Stimulated activated naive CD8-positive, alpha-beta T cell treated with anti-CD3 and anti-CD28 coated beads, Interleukin-15, amount 100 ng/mL, for 72 hours (primary cell): ENCODE data around the gene GIGYF2.
A peak's percentile ranks its signal among the peaks of the same experiment; 100 is the strongest.

Experiments used
- ATAC-seq: fragments of 150-1000 bp; cut with Tn5 transposase; 2 replicates; pipeline ENCODE4 v1.10.0; 2021; ENCODE audit warnings: mild to moderate bottlenecking, moderate library complexity
- DNase-seq, 2 donors: peaks; one replicate each; pipeline ENCODE4 v3.0.0; 2021 to 2022
- H3K27ac Mint-ChIP-seq, 2 donors: one replicate each; pipeline ENCODE4 v1.8.0; 2022; ENCODE audit warnings: mild to moderate bottlenecking in 2 of 2, mixed read lengths in 2 of 2, moderate library complexity in 2 of 2
- H3K27me3 Mint-ChIP-seq: one replicate; pipeline ENCODE4 v1.8.0; 2022; ENCODE audit warnings: mixed read lengths
- H3K4me1 Mint-ChIP-seq: one replicate; pipeline ENCODE4 v1.8.0; 2022; ENCODE audit warnings: mild to moderate bottlenecking, mixed read lengths
- H3K4me3 Mint-ChIP-seq, 2 donors: one replicate each; pipeline ENCODE4 v1.8.0; 2022; ENCODE audit warnings: mild to moderate bottlenecking in 2 of 2, mixed read lengths in 2 of 2, moderate library complexity in 1 of 2
- H3K9me3 Mint-ChIP-seq, 2 donors: one replicate each; pipeline ENCODE4 v1.8.0; 2022; ENCODE audit warnings: mixed read lengths in 2 of 2

The GIGYF2 gene

DNA sequence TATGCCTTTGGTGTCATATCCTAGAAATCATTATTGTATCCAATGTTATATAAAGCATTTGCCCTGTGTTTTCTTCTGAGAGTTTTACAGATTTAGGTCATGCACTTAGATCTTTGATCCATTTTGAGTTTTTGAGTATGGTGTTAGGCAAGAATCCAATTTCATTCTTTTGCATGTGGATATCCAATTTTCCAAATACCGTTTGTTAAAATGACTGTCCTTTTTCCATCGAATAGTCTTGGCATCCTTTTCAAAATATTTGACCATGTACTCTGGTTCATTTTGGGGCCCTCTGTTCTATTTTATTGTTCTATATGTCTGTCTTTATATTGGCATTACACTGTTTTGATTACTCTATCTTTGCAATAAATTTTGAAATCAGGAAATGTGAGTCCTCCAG, 103.0 kb downstream of the GIGYF2 start:
- Mint-ChIP-seq H3K27ac (no peak overlapping the region), H3K27me3 (no peaks in the 10 kb centered on the region), H3K4me1 (no peaks in the 10 kb centered on the region), H3K4me3 (no peak overlapping the region), H3K9me3 (no peaks in the 10 kb centered on the region)
- DNase-seq: no peak
- ATAC-seq: no peak

DNA sequence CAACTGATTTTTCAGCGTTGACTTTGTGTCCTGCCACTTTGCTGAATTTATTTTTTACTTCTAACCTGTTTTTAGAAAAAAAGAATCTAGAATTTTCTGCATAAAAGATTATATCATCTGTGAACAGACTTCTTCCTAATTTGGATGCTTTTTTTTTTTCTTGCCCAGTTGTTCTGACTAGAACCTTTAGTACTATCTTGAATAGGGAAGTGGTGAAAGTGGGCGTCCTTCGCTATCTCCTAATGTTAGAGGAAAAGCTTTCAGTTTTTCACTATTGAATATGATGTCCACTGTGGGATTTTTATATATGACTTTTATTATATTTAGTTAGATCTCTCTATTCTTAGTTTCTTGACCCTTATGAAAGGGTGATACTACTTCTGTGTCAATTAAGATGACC, 105.0 kb downstream of the GIGYF2 start:
- no peak overlapping the region for H3K27ac Mint-ChIP-seq
- no peaks in the 10 kb centered on the region for H3K27me3 Mint-ChIP-seq
- DNase-seq (no peak), ATAC-seq (no peak)
- H3K4me3 Mint-ChIP-seq: no peak overlapping the region
- H3K9me3 Mint-ChIP-seq: no peaks in the 10 kb centered on the region
- H3K4me1 Mint-ChIP-seq: no peaks in the 10 kb centered on the region

GRCh38 chr2:232809349-232810124, 112.4 kb downstream of the GIGYF2 start:
- DNase-seq: no peak

DNA sequence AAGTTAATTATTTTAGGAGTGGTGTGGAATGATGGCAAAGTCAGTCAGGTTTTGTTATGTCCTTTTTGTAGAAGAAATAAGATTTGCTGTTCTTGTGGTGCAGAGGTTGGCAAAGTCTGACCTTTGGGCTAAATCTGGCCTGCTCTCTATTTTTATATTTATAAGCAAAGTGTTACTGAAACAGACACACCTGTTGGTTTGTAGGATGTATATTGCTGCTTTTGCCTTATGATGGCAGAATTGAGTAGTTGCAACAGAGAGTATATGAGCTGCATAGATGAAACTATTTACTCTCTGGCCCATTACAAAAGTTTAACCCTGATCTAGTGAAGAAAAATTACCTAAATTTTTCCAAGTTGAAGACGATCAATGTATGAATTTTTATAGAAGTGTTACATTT, 113.3 kb downstream of the GIGYF2 start:
- ATAC-seq: no peak

More at GRCh38 chr2:232809349-232810124, 112.4 kb downstream of the GIGYF2 start:
- no peaks in the 10 kb centered on the region for H3K27me3 Mint-ChIP-seq
- H3K9me3 Mint-ChIP-seq: no peaks in the 10 kb centered on the region
- H3K4me3 Mint-ChIP-seq: no peak overlapping the region
- peak overlapping the region; percentile 59 to 74 for H3K27ac Mint-ChIP-seq
- no peak for ATAC-seq
- H3K4me1 Mint-ChIP-seq: no peaks in the 10 kb centered on the region

DNA sequence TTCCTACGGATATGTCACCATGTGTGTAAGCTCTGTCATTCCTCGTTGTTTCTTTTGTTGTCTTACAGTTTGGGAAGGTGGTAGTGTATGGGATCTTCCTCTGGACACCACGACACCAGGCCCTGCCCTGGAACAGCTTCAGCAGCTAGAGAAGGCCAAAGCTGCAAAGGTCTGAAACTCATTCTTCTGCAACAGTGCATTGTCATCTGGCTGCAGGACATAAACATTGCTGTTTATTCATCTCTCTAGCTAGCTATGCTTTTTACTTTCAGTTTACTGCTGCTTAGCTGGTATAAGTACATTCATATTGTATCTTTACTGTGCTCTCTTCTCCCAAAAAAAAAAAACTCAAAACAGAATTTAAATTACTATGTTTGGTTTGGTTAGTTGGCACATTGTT, 118.4 kb downstream of the GIGYF2 start:
- DNase-seq (no peak), ATAC-seq (no peak)
- H3K27ac Mint-ChIP-seq: no peak overlapping the region
- H3K4me3 Mint-ChIP-seq: no peak overlapping the region
- H3K27me3 Mint-ChIP-seq: no peaks in the 10 kb centered on the region
- no peaks in the 10 kb centered on the region for H3K9me3 Mint-ChIP-seq
- peaks cover 11% of the 10 kb centered on the region for H3K4me1 Mint-ChIP-seq

More for the DNA sequence above, 113.3 kb downstream of the GIGYF2 start:
- H3K9me3 Mint-ChIP-seq: no peaks in the 10 kb centered on the region
- H3K27me3 Mint-ChIP-seq: no peaks in the 10 kb centered on the region
- no peak overlapping the region for H3K4me3 Mint-ChIP-seq
- no peaks in the 10 kb centered on the region for H3K4me1 Mint-ChIP-seq
- H3K27ac Mint-ChIP-seq: no peak overlapping the region
- no peak for DNase-seq

GRCh38 chr2:232816657-232817056, 119.5 kb downstream of the GIGYF2 start:
- DNase-seq (no peak), ATAC-seq (no peak)
- H3K4me3 Mint-ChIP-seq: no peak overlapping the region
- peaks cover 11% of the 10 kb centered on the region for H3K4me1 Mint-ChIP-seq
- H3K27ac Mint-ChIP-seq: no peak overlapping the region
- H3K9me3 Mint-ChIP-seq: no peaks in the 10 kb centered on the region
- H3K27me3 Mint-ChIP-seq: no peaks in the 10 kb centered on the region

DNA sequence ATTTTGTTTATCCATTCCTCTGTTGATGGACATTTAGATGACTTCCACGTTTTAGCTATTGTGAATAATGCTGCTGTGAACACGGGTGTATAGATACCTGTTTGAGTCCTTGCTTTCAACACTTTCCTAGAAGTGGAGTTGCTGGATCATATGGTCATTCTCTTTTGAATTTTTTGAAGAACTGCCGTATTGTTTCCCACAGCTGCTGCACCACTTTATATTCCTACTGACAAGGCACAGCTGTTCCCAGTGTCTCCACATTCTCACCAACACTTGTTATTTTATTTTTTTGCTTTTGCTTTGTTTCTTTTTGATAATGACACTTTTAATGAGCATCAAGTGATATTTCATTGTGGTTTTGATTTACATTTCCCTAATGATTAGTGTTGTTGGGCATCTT, 120.6 kb downstream of the GIGYF2 start:
- Mint-ChIP-seq H3K4me3 (no peak overlapping the region), H3K27me3 (no peaks in the 10 kb centered on the region), H3K4me1 (peaks cover 11% of the 10 kb centered on the region), H3K9me3 (no peaks in the 10 kb centered on the region), H3K27ac (no peak overlapping the region)
- DNase-seq (no peak), ATAC-seq (no peak)

GRCh38 chr2:232829988-232830387, 132.9 kb downstream of the GIGYF2 start:
- no peak overlapping the region for H3K27ac Mint-ChIP-seq
- H3K4me3 Mint-ChIP-seq: no peak overlapping the region

DNA sequence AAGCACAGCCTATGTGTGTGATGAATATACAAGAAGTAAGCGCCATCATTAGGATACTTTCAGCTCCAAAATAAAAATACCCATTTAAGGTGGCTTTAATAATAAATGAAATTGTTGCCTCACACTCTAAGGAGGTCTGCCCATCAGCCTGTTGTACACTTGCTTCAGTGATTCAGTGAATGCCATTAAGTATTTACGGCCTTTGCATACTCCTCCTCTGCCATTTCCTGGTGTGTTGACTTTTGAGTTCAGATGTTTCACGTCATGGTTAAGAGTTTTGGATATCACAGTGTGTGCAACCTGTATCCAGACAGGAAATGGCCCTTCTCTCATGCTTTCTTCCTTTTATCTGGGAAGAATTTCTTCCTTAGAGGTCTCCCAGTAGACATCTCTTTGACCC, 134.4 kb downstream of the GIGYF2 start:
- DNase-seq: no peak
- H3K27me3 Mint-ChIP-seq: no peaks in the 10 kb centered on the region

More at GRCh38 chr2:232829988-232830387, 132.9 kb downstream of the GIGYF2 start:
- Mint-ChIP-seq H3K4me1 (no peaks in the 10 kb centered on the region), H3K27me3 (no peaks in the 10 kb centered on the region), H3K9me3 (no peaks in the 10 kb centered on the region)
- ATAC-seq: no peak
- DNase-seq: no peak

GRCh38 chr2:232833830-232834229, 136.7 kb downstream of the GIGYF2 start:
- H3K27me3 Mint-ChIP-seq: no peaks in the 10 kb centered on the region
- no peak for ATAC-seq
- no peak overlapping the region for H3K4me3 Mint-ChIP-seq
- H3K4me1 Mint-ChIP-seq: peaks cover 20% of the 10 kb centered on the region
- DNase-seq: no peak
- H3K27ac Mint-ChIP-seq: peak overlapping the region; percentile 44 to 75
- H3K9me3 Mint-ChIP-seq: no peaks in the 10 kb centered on the region

More for the DNA sequence above, 134.4 kb downstream of the GIGYF2 start:
- Mint-ChIP-seq H3K4me3 (no peak overlapping the region), H3K4me1 (no peaks in the 10 kb centered on the region), H3K9me3 (no peaks in the 10 kb centered on the region), H3K27ac (no peak overlapping the region)
- ATAC-seq: no peak

GRCh38 chr2:232835687-232836208, 138.6 kb downstream of the GIGYF2 start:
- Mint-ChIP-seq H3K9me3 (no peaks in the 10 kb centered on the region), H3K27ac (no peak overlapping the region), H3K4me3 (no peak overlapping the region), H3K27me3 (no peaks in the 10 kb centered on the region), H3K4me1 (peaks cover 34% of the 10 kb centered on the region)
- DNase-seq (no peak), ATAC-seq (no peak)

DNA sequence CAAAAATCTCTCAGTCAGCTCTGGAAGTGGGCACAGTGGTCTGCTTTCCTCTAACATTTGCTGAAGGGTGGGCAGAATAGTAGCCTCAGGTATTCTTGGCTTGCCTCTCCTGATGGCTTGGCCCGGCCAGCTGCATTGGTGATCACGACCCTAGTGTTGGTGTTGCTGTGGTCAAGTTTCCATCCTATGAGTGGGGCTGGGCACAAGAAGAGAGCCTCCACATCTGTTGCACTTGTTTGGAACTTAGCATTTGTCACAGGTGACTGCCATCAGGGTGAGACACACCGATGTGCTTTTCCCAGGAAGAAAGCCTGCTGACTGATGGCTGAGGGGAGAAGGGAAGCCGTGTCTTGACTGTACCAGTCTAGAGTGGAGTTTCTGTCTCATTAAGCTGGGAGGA, 139.8 kb downstream of the GIGYF2 start:
- Mint-ChIP-seq H3K4me3 (no peak overlapping the region), H3K4me1 (peaks cover 34% of the 10 kb centered on the region), H3K9me3 (no peaks in the 10 kb centered on the region), H3K27me3 (no peaks in the 10 kb centered on the region), H3K27ac (no peak overlapping the region)
- ATAC-seq: no peak
- no peak for DNase-seq

DNA sequence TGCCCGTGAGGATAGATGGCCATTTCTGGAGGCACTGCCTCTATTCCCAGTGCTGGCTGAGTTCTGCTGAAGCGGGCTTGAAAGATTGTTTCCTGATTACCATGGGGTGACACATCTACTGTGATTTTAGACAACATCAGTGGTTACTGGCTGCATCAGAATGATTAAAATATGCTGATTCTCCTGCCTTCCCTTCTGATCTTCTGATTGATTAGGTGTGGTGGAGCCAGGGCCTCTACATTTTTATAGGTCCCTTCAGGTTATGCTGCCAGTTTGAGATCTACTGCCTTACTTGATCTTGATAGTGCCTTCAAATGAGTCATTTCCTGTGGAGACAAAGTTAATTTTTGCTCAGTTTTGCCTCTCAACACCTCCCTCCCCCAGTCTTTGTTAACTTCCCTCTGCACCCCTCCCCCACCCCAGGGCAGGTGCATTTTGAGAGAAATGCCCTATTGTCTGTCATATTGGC, 141.3 kb downstream of the GIGYF2 start:
- ATAC-seq: peak; percentile 98
- Mint-ChIP-seq H3K4me1 (peaks cover 34% of the 10 kb centered on the region), H3K4me3 (peak overlapping the region; percentile 25 to 37), H3K9me3 (no peaks in the 10 kb centered on the region), H3K27me3 (no peaks in the 10 kb centered on the region), H3K27ac (peak overlapping the region; percentile 91)
- peak; percentile 25 to 47 for DNase-seq

DNA sequence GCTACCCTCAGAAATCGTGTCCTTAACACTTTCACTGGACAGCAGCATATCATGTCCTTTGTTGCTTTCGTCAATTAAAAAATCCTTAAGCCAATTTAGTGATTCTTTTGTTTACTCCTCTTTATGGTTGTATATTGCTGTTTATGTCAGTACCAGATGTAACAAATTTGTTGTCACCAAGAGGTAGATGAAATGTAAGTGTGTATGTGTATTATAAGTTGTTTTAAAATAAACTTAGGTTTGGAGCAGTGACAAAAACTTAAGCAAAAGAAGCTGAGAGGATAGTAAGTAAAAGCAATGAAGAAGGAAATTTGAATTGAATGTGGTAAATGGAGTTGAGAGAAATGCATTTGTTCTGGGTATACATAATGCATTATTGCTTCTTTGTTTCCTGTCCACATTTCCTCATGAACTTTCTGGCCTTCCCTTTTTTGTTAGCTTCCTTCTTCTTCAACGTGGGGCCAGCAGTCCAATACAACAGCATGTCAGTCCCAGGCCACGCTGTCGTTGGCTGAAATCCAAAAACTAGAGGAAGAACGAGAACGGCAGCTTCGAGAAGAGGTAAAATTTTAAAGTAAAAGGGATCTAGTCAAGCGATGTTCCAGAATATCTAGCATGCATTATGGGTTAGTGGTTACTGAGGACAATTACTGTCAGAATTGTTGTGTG, 142.4 kb downstream of the GIGYF2 start:
- H3K27ac Mint-ChIP-seq: peak overlapping the region; percentile 51 to 52
- H3K4me1 Mint-ChIP-seq: peaks cover 34% of the 10 kb centered on the region
- ATAC-seq: no peak
- DNase-seq: no peak
- H3K4me3 Mint-ChIP-seq: no peak overlapping the region
- H3K27me3 Mint-ChIP-seq: no peaks in the 10 kb centered on the region
- no peaks in the 10 kb centered on the region for H3K9me3 Mint-ChIP-seq

- Mint-ChIP-seq H3K27me3 (no peaks in the 10 kb centered on the region), H3K27ac (peak overlapping the region in 1 of 2 donors; percentile 9), H3K9me3 (no peaks in the 10 kb centered on the region), H3K4me3 (no peak overlapping the region), H3K4me1 (peaks cover 25% of the 10 kb centered on the region)
- ATAC-seq: no peak
- no peak for DNase-seq
These were observed 145.6 kb downstream of the GIGYF2 start for GRCh38 chr2:232842689-232843088.

DNA sequence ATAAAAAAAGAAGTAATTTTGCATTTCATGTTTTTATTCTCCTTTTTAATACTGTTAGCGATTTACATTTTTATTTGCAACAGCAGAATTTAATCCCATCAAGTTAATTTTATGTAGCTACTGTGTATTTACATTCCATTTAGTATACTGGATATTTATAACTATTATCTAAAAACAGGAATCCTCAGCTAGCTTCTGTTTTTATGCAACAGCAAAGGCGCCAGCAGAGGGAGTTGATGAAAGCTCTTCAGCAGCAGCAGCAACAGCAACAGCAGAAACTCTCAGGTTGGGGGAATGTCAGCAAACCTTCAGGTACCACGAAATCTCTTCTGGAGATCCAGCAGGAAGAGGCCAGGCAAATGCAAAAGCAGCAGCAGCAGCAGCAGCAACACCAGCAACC, 146.7 kb downstream of the GIGYF2 start:
- no peak for DNase-seq
- Mint-ChIP-seq H3K9me3 (no peaks in the 10 kb centered on the region), H3K4me3 (no peak overlapping the region), H3K27ac (no peak overlapping the region), H3K27me3 (no peaks in the 10 kb centered on the region), H3K4me1 (peaks cover 13% of the 10 kb centered on the region)
- ATAC-seq: no peak
